ENCODE measurements around the gene ADD2.
"Not testable (repeated sequence)": the region's sequence is repeated elsewhere in the genome, so short reads cannot be mapped to it uniquely, and the experiment has no call there.

Gene ADD2

GRCh38 chr2:70632388-70632787, 135.6 kb downstream of the ADD2 start:
- no peak for DNase-seq

- no peak for DNase-seq
Measured at GRCh38 chr2:70630761-70631160, 137.2 kb downstream of the ADD2 start.

- no peak for DNase-seq
Measured at GRCh38 chr2:70627211-70627898, 140.6 kb downstream of the ADD2 start.

- DNase-seq: no peak
Measured at GRCh38 chr2:70626254-70626990, 141.6 kb downstream of the ADD2 start.

- DNase-seq: not testable (repeated sequence)
Measured at GRCh38 chr2:70621536-70621935, 146.5 kb downstream of the ADD2 start.

GRCh38 chr2:70620020-70620419, 148.0 kb downstream of the ADD2 start:
- no peak for DNase-seq

GRCh38 chr2:70619167-70619566, 148.8 kb downstream of the ADD2 start:
- DNase-seq: no peak

GRCh38 chr2:70616168-70616694, 151.8 kb downstream of the ADD2 start:
- DNase-seq: no peak

- DNase-seq: no peak
Measured at GRCh38 chr2:70615222-70615621, 152.8 kb downstream of the ADD2 start.

- DNase-seq: no peak
Measured at GRCh38 chr2:70613521-70613920, 154.5 kb downstream of the ADD2 start.

- DNase-seq: no peak
Measured at GRCh38 chr2:70612574-70612973, 155.4 kb downstream of the ADD2 start.

GRCh38 chr2:70608373-70608772, 159.6 kb downstream of the ADD2 start:
- no peak for DNase-seq

GRCh38 chr2:70607121-70607561, 160.9 kb downstream of the ADD2 start:
- DNase-seq: no peak

All from CD4-positive, alpha-beta T cell treated with Interleukin-10 for 1 hour (primary cell).